GM21529 (cell line): ENCODE data around the gene GMPS.
A peak's percentile ranks its signal among the peaks of the same experiment; 100 is the strongest.
"Not testable (repeated sequence)": the region's sequence is repeated elsewhere in the genome, so short reads cannot be mapped to it uniquely, and the experiment has no call there.

ENCODE experiments used
- ATAC-seq: cut with Tn5 transposase; IDR thresholded peaks from one replicate; pipeline ENCODE4 v1.9.1; 2021; ENCODE audit not compliant: unreplicated experiment

Gene GMPS

DNA sequence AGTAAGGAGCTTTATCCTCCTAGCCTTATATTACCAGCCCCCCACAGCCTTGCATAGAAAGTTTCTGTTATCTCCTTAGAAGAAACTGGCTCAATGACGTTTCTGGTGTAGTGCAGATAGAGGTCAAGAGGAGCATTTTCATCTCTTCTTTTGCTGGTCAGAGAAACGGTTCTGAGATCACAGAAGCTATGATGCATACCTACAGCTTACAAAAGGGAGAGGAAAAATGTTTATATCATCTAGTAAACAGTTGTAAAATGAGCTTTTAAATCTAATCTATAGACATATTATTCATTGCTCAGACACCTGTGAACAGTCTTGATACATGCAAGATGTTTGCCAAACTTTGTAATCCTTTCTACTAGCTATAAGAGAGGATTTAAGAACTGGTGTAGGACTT is 68.0 kb downstream of the GMPS start:
- ATAC-seq = no peak

DNA sequence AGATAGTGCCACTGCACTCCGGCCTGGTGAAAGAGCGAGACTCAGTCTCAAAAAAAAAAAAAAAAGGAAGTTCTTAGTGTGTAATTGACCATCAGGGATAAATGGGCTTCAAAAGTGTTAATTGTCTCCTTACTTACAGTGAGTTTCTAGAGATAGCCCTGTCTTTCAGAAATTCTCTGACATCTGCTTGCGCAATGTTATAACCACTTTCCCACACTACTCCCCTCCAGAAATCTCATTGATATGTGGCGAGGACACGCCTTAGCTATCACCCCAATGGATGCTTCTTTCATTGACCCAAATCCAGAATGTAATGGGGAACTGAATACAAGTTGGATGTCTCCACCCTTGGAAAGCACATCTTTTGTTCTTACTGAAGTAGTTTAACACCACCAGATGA is 70.9 kb downstream of the GMPS start:
- ATAC-seq = no peak

DNA sequence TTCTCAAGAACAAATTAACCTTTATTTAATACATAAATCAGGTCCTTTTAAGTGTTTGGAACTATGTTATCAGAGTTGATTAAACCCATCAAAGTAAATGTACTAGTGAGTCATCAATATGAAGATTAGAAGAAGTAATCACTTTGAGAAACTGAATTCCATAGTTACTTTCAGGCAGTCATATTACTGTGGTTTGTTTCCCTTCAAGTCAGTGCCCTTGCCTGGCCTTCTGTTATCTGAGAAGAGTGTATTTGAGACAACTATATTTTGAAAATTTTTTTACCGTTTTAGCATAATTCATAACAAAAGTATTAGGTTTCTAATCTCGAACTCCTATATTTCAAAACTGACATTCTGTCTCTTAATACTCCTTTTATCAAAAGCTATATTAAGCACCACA is 73.6 kb downstream of the GMPS start:
- ATAC-seq = no peak

DNA sequence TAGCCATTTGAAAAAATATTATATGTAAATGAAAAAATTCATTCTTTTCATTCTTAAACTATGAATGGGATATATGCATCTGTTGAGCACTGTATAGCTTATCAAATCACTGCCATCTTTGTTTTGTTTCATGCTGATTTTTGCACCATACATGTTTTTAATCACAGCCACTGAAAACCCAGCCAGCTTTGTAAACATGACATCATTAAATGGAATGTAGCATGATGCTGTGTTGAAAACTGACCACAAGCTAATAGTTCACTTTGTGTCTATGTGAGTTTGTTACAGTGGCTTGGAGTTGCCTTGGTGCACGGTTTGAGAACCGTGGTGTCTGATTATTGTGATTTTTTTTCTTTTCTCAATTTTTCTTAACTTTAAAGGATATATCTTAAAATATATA is 75.7 kb downstream of the GMPS start:
- no peak for ATAC-seq

DNA sequence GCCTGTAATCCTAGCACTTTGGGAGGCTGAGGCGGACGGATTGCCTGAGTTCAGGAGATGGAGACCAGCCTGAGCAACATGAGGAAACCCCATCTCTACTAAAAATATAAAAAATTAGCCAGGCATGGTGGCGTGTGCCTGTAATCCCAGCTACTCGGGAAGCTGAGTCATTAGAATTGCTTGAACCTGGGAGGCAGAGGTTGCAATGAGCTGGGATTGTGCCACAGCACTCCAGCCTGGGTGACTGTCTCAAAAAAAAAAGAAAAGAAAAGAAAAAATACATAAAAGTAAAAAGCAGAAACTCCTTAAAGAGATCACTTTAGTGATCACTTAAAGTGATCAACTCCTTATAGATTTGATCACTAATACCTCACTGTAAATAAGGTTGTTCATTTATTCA is 78.0 kb downstream of the GMPS start:
- no peak for ATAC-seq

DNA sequence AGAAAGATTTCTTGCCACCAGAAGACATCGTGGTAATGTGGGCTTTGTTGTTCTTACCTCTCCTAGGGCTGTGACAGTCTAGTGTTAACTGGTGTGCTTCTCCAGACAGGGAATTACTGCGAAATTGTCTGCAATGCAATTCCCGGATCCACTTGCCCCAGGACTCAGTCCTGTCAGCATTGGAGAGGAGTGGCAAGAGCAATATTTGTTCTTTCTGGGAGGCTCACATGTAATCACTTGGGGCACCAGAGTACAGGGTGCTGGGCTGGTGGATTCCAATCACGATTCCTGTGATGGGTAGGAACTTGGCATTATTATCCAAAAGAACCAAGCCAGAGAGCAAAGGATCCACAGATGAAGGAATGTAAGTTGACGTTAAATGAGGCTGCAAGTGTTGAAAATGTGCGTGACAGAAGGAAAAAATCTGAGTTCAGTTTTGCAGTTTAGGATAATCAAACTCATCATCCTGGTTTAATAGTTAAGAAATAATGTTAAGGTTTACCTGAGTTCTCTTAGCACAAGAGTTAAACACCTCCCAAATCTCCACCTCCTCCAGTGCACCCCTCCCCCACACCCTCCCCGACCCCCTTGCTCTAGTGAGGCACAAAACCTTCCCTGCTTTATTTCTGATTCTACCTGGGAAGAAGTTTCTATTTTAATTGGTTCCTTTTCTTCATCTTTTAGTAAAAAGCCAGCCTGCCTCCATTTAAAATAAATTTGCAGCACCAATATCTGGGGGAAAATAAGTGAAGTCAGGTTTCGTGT is 79.2 kb downstream of the GMPS start:
- ATAC-seq = no peak

GRCh38 chr3:155956508-155957411 is 86.3 kb downstream of the GMPS start:
- ATAC-seq = no peak

DNA sequence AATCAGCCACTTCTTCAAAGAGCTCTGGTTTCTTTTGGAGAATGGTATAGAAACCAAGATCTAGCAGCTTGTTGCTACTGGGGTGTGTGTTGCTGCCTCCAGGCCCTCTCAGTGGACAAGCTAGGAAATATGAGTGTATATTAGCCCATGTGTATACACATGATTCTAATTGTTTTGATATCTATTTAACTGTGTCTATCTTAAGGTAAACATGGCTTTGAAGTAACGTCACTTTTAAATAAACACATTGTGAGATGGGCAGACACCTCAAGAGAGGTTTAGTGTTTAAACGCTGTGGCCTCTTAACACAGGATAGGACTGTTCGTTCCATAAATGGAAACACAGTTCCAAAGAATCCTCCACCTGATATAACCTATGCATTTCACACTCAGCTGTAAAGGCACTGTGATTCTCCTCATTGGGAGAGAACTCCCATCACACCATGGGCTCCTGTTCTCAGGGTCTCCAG is 87.0 kb downstream of the GMPS start:
- no peak for ATAC-seq

GRCh38 chr3:155958676-155959075 is 88.2 kb downstream of the GMPS start:
- no peak for ATAC-seq

- ATAC-seq = no peak
Observed at GRCh38 chr3:155960060-155960459, 89.6 kb downstream of the GMPS start.

DNA sequence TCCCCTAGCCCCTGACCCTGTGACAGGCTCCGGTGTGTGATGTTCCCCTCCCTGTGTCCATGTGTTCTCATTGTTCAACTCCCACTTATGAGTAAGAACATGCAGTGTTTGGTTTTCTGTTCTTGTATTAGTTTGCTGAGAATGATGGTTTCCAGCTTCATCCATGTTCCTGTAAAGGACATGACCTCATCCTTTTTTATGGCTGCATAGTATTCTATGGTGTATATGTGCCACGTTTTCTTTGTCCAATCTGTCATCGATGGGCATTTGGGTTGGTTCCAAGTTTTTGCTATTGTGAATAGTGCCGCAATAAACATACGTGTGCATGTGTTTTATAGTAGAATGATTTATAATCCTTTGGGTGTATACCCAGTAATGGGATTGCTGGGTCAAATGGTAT is 90.6 kb downstream of the GMPS start:
- ATAC-seq = not testable (repeated sequence)

DNA sequence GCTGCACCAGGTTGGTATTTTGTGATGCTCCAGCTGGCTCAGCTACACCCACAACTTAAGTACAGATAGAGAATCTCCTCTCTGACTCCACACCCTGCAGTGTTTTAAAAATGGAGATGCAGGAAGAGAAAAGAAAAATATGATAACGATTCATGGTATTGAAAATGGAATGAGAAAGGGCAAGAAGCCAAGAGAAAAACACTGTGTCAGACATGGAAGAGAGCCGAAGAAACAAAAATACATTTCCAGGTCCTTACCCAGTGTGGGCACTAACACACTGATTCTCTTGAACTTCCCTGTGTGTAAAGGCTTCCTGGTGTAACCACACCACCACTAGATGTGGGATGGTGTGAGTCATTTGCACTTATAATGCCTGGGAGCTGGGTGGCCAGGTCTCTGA is 93.1 kb downstream of the GMPS start:
- ATAC-seq = no peak

DNA sequence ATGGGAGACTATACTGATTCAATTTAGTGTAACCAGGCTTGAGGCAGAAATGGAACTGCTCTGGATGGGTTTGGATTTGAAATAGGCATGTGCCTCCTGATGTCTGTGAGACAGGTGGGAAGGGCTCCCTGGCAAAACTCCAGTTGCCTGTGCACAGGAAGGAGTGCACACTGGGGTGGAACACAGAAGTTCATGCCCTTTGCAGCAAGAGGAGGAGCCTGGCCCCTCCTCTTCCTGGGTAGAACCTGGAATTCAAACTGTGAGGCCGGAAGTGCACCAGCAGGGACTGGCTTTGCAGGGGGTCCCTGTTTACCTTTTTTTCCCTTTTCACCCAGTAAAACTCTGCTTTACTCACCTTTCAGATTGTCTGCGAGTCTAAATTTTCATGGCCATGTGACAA is 99.9 kb downstream of the GMPS start:
- ATAC-seq = no peak

DNA sequence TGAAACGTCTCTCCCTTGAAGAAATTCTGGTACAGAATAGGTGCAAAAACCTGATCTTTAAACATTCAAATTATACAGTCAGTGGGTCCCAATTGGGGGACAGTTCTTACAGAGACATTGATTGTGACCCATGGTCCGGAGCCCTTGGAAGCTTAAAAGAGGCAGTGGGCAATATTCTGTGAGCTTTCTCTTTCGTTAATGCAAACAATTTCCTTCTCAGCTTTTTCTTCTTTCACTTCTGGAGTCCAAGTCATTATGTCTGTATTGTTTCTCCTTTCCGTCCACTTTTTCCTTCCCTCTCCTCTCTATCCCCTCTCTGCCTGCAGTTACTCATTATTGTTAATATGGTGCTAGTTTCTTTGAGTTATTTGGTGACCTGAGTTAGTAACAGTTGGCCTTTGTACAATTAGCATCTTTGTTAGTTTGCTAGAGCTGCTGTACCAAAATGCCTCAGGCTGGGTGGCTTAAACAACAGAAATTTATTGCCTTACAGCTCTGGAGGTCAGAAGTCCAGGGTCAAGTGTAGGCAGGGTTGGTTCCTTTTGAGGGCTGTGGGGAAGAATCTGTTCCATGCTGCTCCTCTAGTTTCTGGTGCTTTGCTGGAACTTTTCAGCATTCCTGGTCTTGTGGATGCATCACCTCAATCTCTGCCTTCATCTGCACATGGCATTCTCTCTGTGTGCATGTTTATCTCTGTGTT is 102.6 kb downstream of the GMPS start:
- peak; percentile 73 for ATAC-seq

DNA sequence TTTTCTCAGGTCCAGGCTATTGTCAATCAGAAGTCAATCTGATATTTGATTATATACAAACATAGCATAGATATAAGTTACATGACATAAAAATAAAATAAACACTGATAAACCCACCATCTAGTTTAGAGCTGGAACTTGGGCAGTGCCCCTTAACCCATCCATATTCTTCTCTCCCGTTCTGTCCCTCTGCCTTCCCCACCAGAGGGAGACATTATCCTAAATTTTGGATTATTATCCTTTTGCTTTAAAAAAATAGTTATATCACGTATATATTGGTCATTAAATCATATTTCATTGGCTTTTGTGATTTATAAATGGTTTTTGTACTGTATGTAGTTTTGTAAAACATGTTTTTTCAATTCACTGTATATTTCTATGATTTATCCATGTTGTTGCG is 107.9 kb downstream of the GMPS start:
- ATAC-seq = no peak

GRCh38 chr3:155979746-155980145 is 109.3 kb downstream of the GMPS start:
- ATAC-seq = no peak

DNA sequence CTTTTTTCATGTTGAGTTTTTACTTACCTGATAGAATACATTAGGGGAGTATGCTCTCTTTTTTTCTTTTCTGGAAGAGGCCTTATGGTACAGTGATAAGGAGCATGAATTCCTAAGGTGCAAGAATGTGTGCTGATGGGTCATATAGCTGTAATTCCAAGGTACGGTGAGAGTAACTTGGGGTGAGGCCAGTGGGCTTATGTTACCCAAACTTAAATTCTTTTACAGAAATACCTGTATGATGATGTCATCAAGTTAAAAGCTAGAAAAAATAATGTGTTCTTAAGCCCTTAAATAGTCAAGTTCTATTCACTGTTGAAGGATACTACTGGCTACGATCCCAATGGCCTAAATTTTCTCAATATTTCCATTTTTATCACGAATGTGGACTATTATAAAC is 111.2 kb downstream of the GMPS start:
- ATAC-seq = no peak

GRCh38 chr3:155983834-155984474 is 113.5 kb downstream of the GMPS start:
- no peak for ATAC-seq

GRCh38 chr3:155984791-155985417 is 114.5 kb downstream of the GMPS start:
- no peak for ATAC-seq

- ATAC-seq = no peak
Observed at GRCh38 chr3:155989536-155989935, 119.1 kb downstream of the GMPS start.

DNA sequence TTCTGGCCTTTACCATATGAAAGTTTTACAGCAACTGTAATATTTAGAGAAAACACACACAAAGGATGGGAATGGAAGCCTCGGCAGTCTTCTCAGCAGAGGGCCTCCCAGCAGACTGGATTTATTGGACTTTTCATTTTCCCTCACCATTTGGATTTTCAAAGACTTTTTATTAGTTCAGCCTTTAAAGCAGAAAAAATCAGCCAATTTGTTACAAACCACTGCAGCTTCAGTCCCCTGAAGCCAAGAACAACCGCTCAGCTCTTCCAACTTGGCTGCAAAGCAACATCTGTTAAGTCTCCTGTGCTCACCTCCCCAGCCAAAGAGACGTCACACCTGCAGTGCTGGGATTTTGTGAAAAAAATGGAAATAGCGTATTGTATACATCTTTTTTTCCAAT is 120.8 kb downstream of the GMPS start:
- ATAC-seq = no peak
